Measurements from ENCODE around the gene GPR137. TPM values are rescaled to one million over a fixed set of nuclear protein-coding genes. Genes with fewer than 3 reads are reported as not detected.

GPR137 gene
- total and polyA plus RNA-seq, 9 of the 15 experiments (the other 6 are each of a cell fraction or from before 2014, with no cell fraction given) = 0.32 to 26.7 (median 10.7) TPM

GRCh38 chr11:64304316-64305072 is 18.8 kb downstream of the GPR137 start (continued):
- TF ChIP-seq ZNF785 (CRISPR knock-in tag; IDR thresholded peaks at IDR 0.05) (no peak), HOMEZ (CRISPR knock-in tag; IDR thresholded peaks at IDR 0.05) (no peak), NCOA6 (IDR thresholded peaks at IDR 0.05) (no peak), NRF1 (conservative IDR thresholded peaks at IDR 0.05 in 1 of 2, IDR thresholded peaks at IDR 0.05 in 1 of 2) (peak; percentile 55 to 62), CREB1 (IDR thresholded peaks at IDR 0.05) (no peak), CREB1 (CRISPR knock-in tag; IDR thresholded peaks at IDR 0.05) (peak; percentile 58; the same call in 1 of the 2 replicates), MBD2 (IDR thresholded peaks at IDR 0.05; ENCODE audit: borderline replicate concordance, low read depth) (no peak), ZNF740 (CRISPR knock-in tag; IDR thresholded peaks at IDR 0.05) (no peak), ZNF740 (tag; IDR thresholded peaks at IDR 0.05) (no peak), CHD7 (IDR thresholded peaks at IDR 0.05; ENCODE audit: low read depth, low read length) (no peak), LARP7 (IDR thresholded peaks at IDR 0.05) (no peak), KDM2B (CRISPR knock-in tag; IDR thresholded peaks at IDR 0.05) (no peak), ZBED1 (IDR thresholded peaks at IDR 0.05) (no peak), MXD1 (CRISPR knock-in tag; IDR thresholded peaks at IDR 0.05; ENCODE audit: borderline replicate concordance, poor library complexity, severe bottlenecking) (no peak)
